22Rv1 (cell line): ENCODE data around the gene LGALS16.
"Not testable (repeated sequence)": the region's sequence is repeated elsewhere in the genome, so short reads cannot be mapped to it uniquely, and the experiment has no call there.

ENCODE experiments used
- ZFX ChIP-seq: fragments of 450-650 bp; IDR thresholded peaks from 2 replicates; pipeline ENCODE4 v1.6.1; 2017; ENCODE audit warnings: antibody characterized with exemption, borderline replicate concordance
- TF ChIP-seq, protein P1 (sequence below): fragments of 450-650 bp; IDR thresholded peaks from 2 replicates; pipeline ENCODE4 v1.5.1; 2017; ENCODE audit warnings: mild to moderate bottlenecking

DNA sequence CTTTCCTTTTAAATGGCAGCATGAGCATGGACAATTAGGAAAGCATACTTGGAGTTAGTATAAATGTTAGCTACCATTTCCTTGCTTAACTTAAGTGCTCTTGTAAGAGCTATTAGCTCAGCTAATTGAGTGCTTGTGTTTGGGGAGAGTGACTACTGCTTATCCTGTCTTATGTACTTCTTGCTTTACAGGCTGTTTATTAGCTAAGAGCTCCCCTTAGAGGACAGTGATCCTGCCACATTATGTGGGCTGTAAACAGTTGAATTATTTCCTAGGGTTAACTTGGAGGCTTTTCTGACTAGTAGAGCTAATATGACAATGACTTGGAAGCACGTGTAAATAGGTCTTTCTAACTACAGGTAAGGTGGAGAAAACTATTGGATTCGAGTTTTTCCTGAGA lies 28.1 kb upstream of the LGALS16 start:
- TF ChIP-seq, protein P1, sequence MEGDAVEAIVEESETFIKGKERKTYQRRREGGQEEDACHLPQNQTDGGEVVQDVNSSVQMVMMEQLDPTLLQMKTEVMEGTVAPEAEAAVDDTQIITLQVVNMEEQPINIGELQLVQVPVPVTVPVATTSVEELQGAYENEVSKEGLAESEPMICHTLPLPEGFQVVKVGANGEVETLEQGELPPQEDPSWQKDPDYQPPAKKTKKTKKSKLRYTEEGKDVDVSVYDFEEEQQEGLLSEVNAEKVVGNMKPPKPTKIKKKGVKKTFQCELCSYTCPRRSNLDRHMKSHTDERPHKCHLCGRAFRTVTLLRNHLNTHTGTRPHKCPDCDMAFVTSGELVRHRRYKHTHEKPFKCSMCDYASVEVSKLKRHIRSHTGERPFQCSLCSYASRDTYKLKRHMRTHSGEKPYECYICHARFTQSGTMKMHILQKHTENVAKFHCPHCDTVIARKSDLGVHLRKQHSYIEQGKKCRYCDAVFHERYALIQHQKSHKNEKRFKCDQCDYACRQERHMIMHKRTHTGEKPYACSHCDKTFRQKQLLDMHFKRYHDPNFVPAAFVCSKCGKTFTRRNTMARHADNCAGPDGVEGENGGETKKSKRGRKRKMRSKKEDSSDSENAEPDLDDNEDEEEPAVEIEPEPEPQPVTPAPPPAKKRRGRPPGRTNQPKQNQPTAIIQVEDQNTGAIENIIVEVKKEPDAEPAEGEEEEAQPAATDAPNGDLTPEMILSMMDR, result not testable (repeated sequence)
- not testable (repeated sequence) for TF ChIP-seq ZFX
